Endothelial cell of umbilical vein (primary cell): ENCODE results near the gene CSN3. TPM values are rescaled to one million over a fixed set of nuclear protein-coding genes. Genes with fewer than 3 reads are reported as not detected.

Experiments
- BruUV-seq: library from RNA; stranded (reverse); fragments of 400-500 nt; replicated peaks from 2 replicates; lab custom pipeline; 2021; lab: Mats Ljungman, UMichigan
- CTCF ChIA-PET: fragments of 300-600, 350-600 bp; sonication (Branson Sonifier 250); formaldehyde crosslinking; loops from one replicate; lab custom pipeline; 2021; ENCODE audit warnings: antibody characterized with exemption, inconsistent platforms; lab: Charles Lee
- POLR2A ChIA-PET: fragments of 300-600, 350-600 bp; sonication (Branson Sonifier 250); formaldehyde crosslinking; loops from one replicate; lab custom pipeline; 2021; ENCODE audit warnings: antibody characterized with exemption, inconsistent platforms; lab: Charles Lee
- DNase-seq: peaks from one replicate; pipeline ENCODE4 v3.0.0-alpha.2; 2011; ENCODE audit warnings: low read depth, low spot score
- FAIRE-seq: peaks from 2 replicates; lab custom pipeline; 2011; peaks lifted over from hg19 to GRCh38; lab: Jason Lieb, UNC
- H2AFZ ChIP-seq: 2 replicates; pipeline ENCODE4 v1.6.0; 2012; ENCODE audit warnings: low read depth, low read length, control low read depth, inconsistent platforms
- H3K27ac ChIP-seq: 2 replicates; pipeline ENCODE4 v1.5.1; 2011; ENCODE audit warnings: low read depth, mild to moderate bottlenecking, control low read depth, low read length, moderate library complexity; ENCODE audit not compliant: insufficient read depth
- H3K27me3 ChIP-seq, 2 experiments: 2 replicates each; pipeline versions ENCODE4 v1.6.0 to v1.6.1; 2011; ENCODE audit warnings: low read length in 2 of 2, mixed read lengths in 1 of 2; ENCODE audit not compliant: control insufficient read depth in 2 of 2, insufficient read depth in 2 of 2
- H3K36me3 ChIP-seq, 2 experiments: 2 replicates in 1 of 2; 3 replicates in 1 of 2; pipeline ENCODE4 v1.5.1; 2011; ENCODE audit warnings: low read length in 2 of 2, mild to moderate bottlenecking in 1 of 2, moderate library complexity in 1 of 2; ENCODE audit not compliant: control insufficient read depth in 2 of 2, insufficient read depth in 2 of 2; ENCODE audit errors: extremely low read depth in 1 of 2
- H3K4me1 ChIP-seq: 3 replicates; pipeline ENCODE4 v1.5.1; 2011; ENCODE audit warnings: mild to moderate bottlenecking, low read length; ENCODE audit not compliant: control insufficient read depth, insufficient read depth; ENCODE audit errors: extremely low read depth
- H3K4me2 ChIP-seq: 2 replicates; pipeline ENCODE4 v1.6.1; 2011; ENCODE audit warnings: low read length, control low read depth, mixed read lengths; ENCODE audit not compliant: insufficient read depth
- H3K4me3 ChIP-seq, 3 experiments: fragments of 200-600 bp in 1 of 3; sonication (generic), shearing (Covaris generic) in 1 of 3; replicated peaks in 1 of 3; 2 replicates each; pipeline ENCODE4 v1.5.1; 2011 to 2016; ENCODE audit warnings: control low read depth in 3 of 3, low read length in 3 of 3, mild to moderate bottlenecking in 2 of 3, inconsistent platforms in 1 of 3, low read depth in 1 of 3, moderate library complexity in 1 of 3; ENCODE audit not compliant: insufficient read depth in 1 of 3
- H3K79me2 ChIP-seq: 2 replicates; pipeline ENCODE4 v1.6.0; 2012; ENCODE audit warnings: low read length, inconsistent platforms; ENCODE audit not compliant: control insufficient read depth, insufficient read depth
- H3K9ac ChIP-seq: replicated peaks from 2 replicates; pipeline ENCODE3; 2011; ENCODE audit warnings: low read length, control low read depth; ENCODE audit not compliant: insufficient read depth; ENCODE audit errors: extremely low read depth
- H3K9me1 ChIP-seq: replicated peaks from 3 replicates; pipeline ENCODE4 v1.6.0; 2011; ENCODE audit warnings: mild to moderate bottlenecking, low read length; ENCODE audit not compliant: control insufficient read depth, insufficient read depth; ENCODE audit errors: extremely low read depth
- H3K9me3 ChIP-seq: replicated peaks from 2 replicates; pipeline ENCODE4 v1.5.1; 2012; ENCODE audit warnings: low read length, inconsistent platforms; ENCODE audit not compliant: control insufficient read depth, insufficient read depth
- H4K20me1 ChIP-seq: replicated peaks from 2 replicates; pipeline ENCODE3; 2011; ENCODE audit warnings: mild to moderate bottlenecking, low read length; ENCODE audit not compliant: control insufficient read depth, insufficient read depth; ENCODE audit errors: extremely low read depth
- EZH2 ChIP-seq: IDR thresholded peaks from 2 replicates; pipeline ENCODE4 v1.6.1; 2012; ENCODE audit warnings: borderline replicate concordance, low read depth, mild to moderate bottlenecking, moderate library complexity, low read length, inconsistent platforms; ENCODE audit not compliant: severe bottlenecking
- FOS ChIP-seq: IDR thresholded peaks from 2 replicates; pipeline ENCODE4 v1.6.1; 2011; ENCODE audit warnings: mild to moderate bottlenecking, low read length, moderate library complexity, borderline replicate concordance; ENCODE audit not compliant: insufficient read depth
- GATA2 ChIP-seq: IDR thresholded peaks from 2 replicates; pipeline ENCODE4 v1.7.0; 2011; ENCODE audit warnings: low read depth, mild to moderate bottlenecking, moderate library complexity, mixed read lengths, low read length; ENCODE audit not compliant: insufficient read length, insufficient read depth
- JUN ChIP-seq: IDR thresholded peaks from 2 replicates; pipeline ENCODE4 v1.6.1; 2011; ENCODE audit warnings: borderline replicate concordance, low read depth; ENCODE audit not compliant: insufficient read length, insufficient read depth
- MYC ChIP-seq: IDR thresholded peaks from one replicate; pipeline ENCODE4 v1.6.1; 2011; ENCODE audit warnings: mild to moderate bottlenecking, low read depth, low read length
- POLR2A ChIP-seq: IDR thresholded peaks from 2 replicates; pipeline ENCODE4 v1.6.1; 2012; ENCODE audit warnings: low read depth, mild to moderate bottlenecking, control low read depth, low read length
- POLR2AphosphoS5 ChIP-seq: IDR thresholded peaks from 2 replicates; pipeline ENCODE4 v1.6.1; 2012; ENCODE audit warnings: low read depth, mild to moderate bottlenecking, control low read depth, low read length, moderate library complexity; ENCODE audit not compliant: insufficient read depth
- dilution Hi-C: fragments of 300-500 bp; cut with MboI; formaldehyde crosslinking; loops from one replicate; pipeline ENCODE4 v1.15.0; 2019; ENCODE audit warnings: low sequenced_read_pairs; ENCODE audit not compliant: extremely low pct_ligation_motif_present
- intact Hi-C: fragments of 100-400 bp; cut with micrococcal nuclease; formaldehyde crosslinking; loops from one replicate; pipeline ENCODE4 v1.10.0; 2022
- polyA plus RNA-seq, 4 experiments: library from polyadenylated mRNA; depleted of rRNA in 3 of 4; stranded (reverse) in 3 of 4; unstranded in 1 of 4; fragments of >200 nt; gene quantifications; 2 replicates each; pipeline versions ENCODE4 v1.2.1 to v1.2.3, GENCODE V29; 2011 to 2012; ENCODE audit warnings: missing spikeins in 1 of 4
- total RNA-seq: library from RNA; stranded (reverse); gene quantifications from 2 replicates; pipeline ENCODE4 v1.2.3, GENCODE V29; 2021
- TF ChIP-seq, protein P1 (sequence below), 2 donors: IDR thresholded peaks; 1 replicate in 1 of 2; 2 replicates in 1 of 2; pipeline ENCODE4 v1.5.1; 2011; ENCODE audit warnings: low read length in 2 of 2, mild to moderate bottlenecking in 2 of 2, moderate library complexity in 2 of 2, control low read depth in 1 of 2, inconsistent platforms in 1 of 2, low read depth in 1 of 2; ENCODE audit not compliant: insufficient read depth in 1 of 2; ENCODE audit errors: extremely low read depth in 1 of 2
- TF ChIP-seq, protein P2 (sequence below): IDR thresholded peaks from 2 replicates; pipeline ENCODE4 v1.6.1; 2011; ENCODE audit not compliant: insufficient read depth, insufficient read length

Gene CSN3
- total and polyA plus RNA-seq, 2 donors (not counting 3 experiments of a cell fraction or from before 2014, with no cell fraction given) = not detected

- CTCF ChIA-PET = interaction anchor here (0.9 kb wide), 1 partner anchor 18 kb away, joined by 3 read pairs; no protein-coding TSS in a partner anchor
- no peak for FAIRE-seq
- dilution Hi-C loops = no loop called here
Observed at GRCh38 chr4:70251945-70252277, 9.5 kb downstream of the CSN3 start.

More at GRCh38 chr4:70251945-70252277, 9.5 kb downstream of the CSN3 start:
- no peaks in the 10 kb centered on the region for H3K27me3 ChIP-seq
- H4K20me1 ChIP-seq = no peaks in the 10 kb centered on the region
- no peak overlapping the region for H3K4me3 ChIP-seq
- POLR2A ChIA-PET = no interaction called here
- H3K9me3 ChIP-seq = no peaks in the 10 kb centered on the region
- H3K36me3 ChIP-seq = no peaks in the 10 kb centered on the region
- intact Hi-C loops = no loop called here
- H3K4me1 ChIP-seq = no peaks in the 10 kb centered on the region
- DNase-seq = no peak
- H3K9me1 ChIP-seq = no peaks in the 10 kb centered on the region
- TF ChIP-seq EZH2 (no peak), GATA2 (no peak), MYC (no peak), POLR2A (no peak), JUN (no peak), FOS (no peak), POLR2AphosphoS5 (no peak)
- TF ChIP-seq, protein P1, sequence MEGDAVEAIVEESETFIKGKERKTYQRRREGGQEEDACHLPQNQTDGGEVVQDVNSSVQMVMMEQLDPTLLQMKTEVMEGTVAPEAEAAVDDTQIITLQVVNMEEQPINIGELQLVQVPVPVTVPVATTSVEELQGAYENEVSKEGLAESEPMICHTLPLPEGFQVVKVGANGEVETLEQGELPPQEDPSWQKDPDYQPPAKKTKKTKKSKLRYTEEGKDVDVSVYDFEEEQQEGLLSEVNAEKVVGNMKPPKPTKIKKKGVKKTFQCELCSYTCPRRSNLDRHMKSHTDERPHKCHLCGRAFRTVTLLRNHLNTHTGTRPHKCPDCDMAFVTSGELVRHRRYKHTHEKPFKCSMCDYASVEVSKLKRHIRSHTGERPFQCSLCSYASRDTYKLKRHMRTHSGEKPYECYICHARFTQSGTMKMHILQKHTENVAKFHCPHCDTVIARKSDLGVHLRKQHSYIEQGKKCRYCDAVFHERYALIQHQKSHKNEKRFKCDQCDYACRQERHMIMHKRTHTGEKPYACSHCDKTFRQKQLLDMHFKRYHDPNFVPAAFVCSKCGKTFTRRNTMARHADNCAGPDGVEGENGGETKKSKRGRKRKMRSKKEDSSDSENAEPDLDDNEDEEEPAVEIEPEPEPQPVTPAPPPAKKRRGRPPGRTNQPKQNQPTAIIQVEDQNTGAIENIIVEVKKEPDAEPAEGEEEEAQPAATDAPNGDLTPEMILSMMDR (IDR thresholded peaks at IDR 0.05; ENCODE audit: extremely low read depth in 1 of 2, insufficient read depth in 1 of 2, low read depth in 1 of 2, low read length in 2 of 2) = no peak
- TF ChIP-seq, protein P2, sequence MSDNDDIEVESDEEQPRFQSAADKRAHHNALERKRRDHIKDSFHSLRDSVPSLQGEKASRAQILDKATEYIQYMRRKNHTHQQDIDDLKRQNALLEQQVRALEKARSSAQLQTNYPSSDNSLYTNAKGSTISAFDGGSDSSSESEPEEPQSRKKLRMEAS = no peak
- no peak overlapping the region for H3K27ac ChIP-seq
- H2AFZ ChIP-seq = no peak overlapping the region
- no peak overlapping the region for H3K9ac ChIP-seq
- no peak overlapping the region for H3K4me2 ChIP-seq
- H3K79me2 ChIP-seq = no peaks in the 10 kb centered on the region
- BruUV-seq = no TSS peak
